B cell (primary cell): ENCODE results near the gene ACOX2. TPM values are rescaled to one million over a fixed set of nuclear protein-coding genes. Genes with fewer than 3 reads are reported as not detected.

Experiments used
- ATAC-seq: fragments of 200-7000 bp; cut with Tn5 transposase; one replicate; pipeline ENCODE4 v1.10.0; 2021; ENCODE audit warnings: low read depth, mild to moderate bottlenecking, moderate number of reproducible peaks, moderate library complexity
- CTCF ChIA-PET: fragments of 350-600 bp; sonication (Branson Sonifier 250); formaldehyde crosslinking; loops from one replicate; lab custom pipeline; 2021; ENCODE audit warnings: antibody characterized with exemption, inconsistent platforms; lab: Charles Lee
- POLR2A ChIA-PET: fragments of 350-600 bp; sonication (Branson Sonifier 250); formaldehyde crosslinking; loops from one replicate; lab custom pipeline; 2021; ENCODE audit warnings: antibody characterized with exemption; lab: Charles Lee
- DNase-seq: peaks from one replicate; pipeline ENCODE4 v3.0.0; 2013
- H2AFZ ChIP-seq: 2 replicates; pipeline ENCODE4 v1.6.1; 2012; ENCODE audit warnings: mild to moderate bottlenecking, low read depth, low read length; ENCODE audit not compliant: insufficient read depth, poor library complexity, severe bottlenecking
- H3K27ac ChIP-seq, 2 donors: 1 replicate in 1 of 2; 2 replicates in 1 of 2; pipeline ENCODE4 v1.5.1; 2012 to 2013; ENCODE audit warnings: low read length in 2 of 2, mild to moderate bottlenecking in 2 of 2, moderate library complexity in 1 of 2
- H3K27me3 ChIP-seq, 4 experiments: fragments of 200-600 bp in 1 of 4; sonication (generic) in 1 of 4; replicated peaks in 1 of 4; 1 replicate in 2 of 4; 2 replicates in 2 of 4; pipeline versions ENCODE4 v1.6.1 to v1.7.0; 2013 to 2016; ENCODE audit warnings: low read length in 3 of 4, mild to moderate bottlenecking in 2 of 4, mixed read lengths in 1 of 4, moderate library complexity in 1 of 4; ENCODE audit not compliant: insufficient read depth in 4 of 4, control insufficient read depth in 3 of 4; ENCODE audit errors: control extremely low read depth in 1 of 4
- H3K36me3 ChIP-seq, 2 experiments: replicated peaks in 1 of 2; 1 replicate in 1 of 2; 2 replicates in 1 of 2; pipeline versions ENCODE4 v1.6.1 to v1.7.1; 2013; ENCODE audit warnings: low read length in 1 of 2; ENCODE audit not compliant: insufficient read depth in 2 of 2, control insufficient read depth in 1 of 2; ENCODE audit errors: control extremely low read depth in 1 of 2, extremely low read depth in 1 of 2
- H3K4me1 ChIP-seq, 2 donors: fragments of 200-600 bp in 1 of 2; sonication (generic) in 1 of 2; 1 replicate in 1 of 2; 2 replicates in 1 of 2; pipeline versions ENCODE4 v1.5.1 to v1.6.1; 2013 to 2017; ENCODE audit warnings: low read length in 2 of 2; ENCODE audit not compliant: control insufficient read depth in 2 of 2, insufficient read depth in 2 of 2
- H3K4me2 ChIP-seq: replicated peaks from 2 replicates; pipeline ENCODE3; 2012; ENCODE audit warnings: mild to moderate bottlenecking, low read depth, low read length; ENCODE audit not compliant: poor library complexity, severe bottlenecking
- H3K4me3 ChIP-seq, 5 experiments: fragments of 200-600 bp in 1 of 5; sonication (generic) in 1 of 5; 1 replicate in 3 of 5; 2 replicates in 2 of 5; pipeline versions ENCODE4 v1.5.1 to v1.7.0; 2011 to 2016; ENCODE audit warnings: low read length in 4 of 5, mild to moderate bottlenecking in 4 of 5, low read depth in 2 of 5, control low read depth in 1 of 5, moderate library complexity in 1 of 5; ENCODE audit not compliant: insufficient read depth in 1 of 5; ENCODE audit errors: control extremely low read depth in 1 of 5, extremely low read depth in 1 of 5
- H3K79me2 ChIP-seq: fragments of 200-600 bp; sonication (generic); one replicate; pipeline ENCODE4 v1.6.0; 2016; ENCODE audit warnings: low read length; ENCODE audit not compliant: control insufficient read depth, insufficient read depth
- H3K9ac ChIP-seq: fragments of 200-600 bp; sonication (generic); 2 replicates; pipeline ENCODE4 v1.6.1; 2017; ENCODE audit warnings: mild to moderate bottlenecking, low read length, moderate library complexity
- H3K9me3 ChIP-seq, 3 donors: one replicate each; pipeline versions ENCODE4 v1.6.1 to v1.7.1; 2013; ENCODE audit warnings: low read length in 2 of 3; ENCODE audit not compliant: control insufficient read depth in 2 of 3, insufficient read depth in 1 of 3; ENCODE audit errors: control extremely low read depth in 1 of 3
- H4K20me1 ChIP-seq: 2 replicates; pipeline ENCODE4 v1.6.0; 2012; ENCODE audit warnings: mild to moderate bottlenecking, low read length; ENCODE audit not compliant: insufficient read depth, control insufficient read depth, poor library complexity, severe bottlenecking
- H3K27ac Mint-ChIP-seq: one replicate; pipeline ENCODE4 v1.8.0; 2021; ENCODE audit warnings: mixed read lengths
- H3K27me3 Mint-ChIP-seq: one replicate; pipeline ENCODE4 v1.8.0; 2021; ENCODE audit warnings: mixed read lengths
- H3K4me1 Mint-ChIP-seq: one replicate; pipeline ENCODE4 v1.8.0; 2021; ENCODE audit warnings: mixed read lengths
- H3K4me3 Mint-ChIP-seq: one replicate; pipeline ENCODE4 v1.8.0; 2021; ENCODE audit warnings: mixed read lengths
- H3K9me3 Mint-ChIP-seq: one replicate; pipeline ENCODE4 v1.8.0; 2022; ENCODE audit warnings: mixed read lengths; ENCODE audit not compliant: insufficient read depth
- CTCF ChIP-seq: fragments of 200-600 bp; IDR thresholded peaks from one replicate; pipeline ENCODE4 v1.8.0; 2022; ENCODE audit warnings: antibody characterized with exemption, mild to moderate bottlenecking
- EZH2 ChIP-seq: IDR thresholded peaks from 2 replicates; pipeline ENCODE4 v1.6.1; 2012; ENCODE audit warnings: borderline replicate concordance, low read depth, mild to moderate bottlenecking, moderate library complexity, low read length; ENCODE audit not compliant: insufficient read depth, poor library complexity, severe bottlenecking
- WGBS: methylation state at CpG from one replicate; pipeline ENCODE4 v1.1.5; 2013; ENCODE audit warnings: missing lambda C conversion rate; ENCODE audit not compliant: insufficient coverage; 5-methylcytosine and 5-hydroxymethylcytosine counted together
- intact Hi-C: fragments of 100-400 bp; cut with micrococcal nuclease; formaldehyde crosslinking; loops from one replicate; pipeline ENCODE4 v1.10.0; 2022
- polyA plus RNA-seq: library from polyadenylated mRNA; depleted of rRNA; stranded (reverse); fragments of >200 nt; gene quantifications from 2 replicates; pipeline ENCODE4 v1.2.3, GENCODE V29; 2012
- total RNA-seq, 2 donors: library from RNA; stranded (reverse); fragments of 120-200 nt in 1 of 2; gene quantifications; 1 replicate in 1 of 2; 2 replicates in 1 of 2; pipeline versions ENCODE4 v1.2.3 to v1.2.4, GENCODE V29; 2013 to 2022

The ACOX2 gene
- total and polyA plus RNA-seq, 2 donors (not counting 1 experiment from before 2014, with no cell fraction given): not detected

GRCh38 chr3:58564456-58565160, 27.6 kb upstream of the ACOX2 start:
- Histone ChIP-seq H3K27ac (no peak overlapping the region), H3K4me2 (no peak overlapping the region), H3K79me2 (no peaks in the 10 kb centered on the region), H3K4me3 (no peak overlapping the region), H3K36me3 (no peaks in the 10 kb centered on the region), H2AFZ (no peak overlapping the region), H3K27me3 (peaks cover 0 to 7% (median 0%) of the 10 kb centered on the region in 4 experiments), H4K20me1 (no peaks in the 10 kb centered on the region), H3K9ac (no peak overlapping the region), H3K9me3 (no peaks in the 10 kb centered on the region), H3K4me1 (peaks cover 4 to 6% of the 10 kb centered on the region in 2 donors)
- no peak for TF ChIP-seq CTCF
- no peak for TF ChIP-seq EZH2
- peaks cover 7% of the 10 kb centered on the region for H3K27me3 Mint-ChIP-seq
- WGBS: 91% methylated on average over 8 of the region's 13 CpGs
- no peak overlapping the region for H3K27ac Mint-ChIP-seq
- ChIA-PET CTCF (interaction anchor here (1.4 to 10.3 kb wide), 2 partner anchors 9 to 66 kb away, joined by 4 to 85 read pairs; no protein-coding TSS in a partner anchor), POLR2A (no interaction called here)
- ATAC-seq: no peak
- peaks cover 7% of the 10 kb centered on the region for H3K4me1 Mint-ChIP-seq
- intact Hi-C loops: no loop called here
- DNase-seq: no peak
- H3K4me3 Mint-ChIP-seq: no peak overlapping the region
- H3K9me3 Mint-ChIP-seq: no peaks in the 10 kb centered on the region

GRCh38 chr3:58564054-58564453, 27.1 kb upstream of the ACOX2 start:
- no peaks in the 10 kb centered on the region for H3K79me2 ChIP-seq
- CTCF ChIA-PET: interaction anchor here (1.4 to 10.3 kb wide), 2 partner anchors 10 to 67 kb away, joined by 4 to 85 read pairs; no protein-coding TSS in a partner anchor
- no peak overlapping the region for H3K4me2 ChIP-seq
- DNase-seq: no peak
- H3K27ac Mint-ChIP-seq: no peak overlapping the region
- H3K36me3 ChIP-seq: no peaks in the 10 kb centered on the region
- H3K27ac ChIP-seq: no peak overlapping the region
- WGBS: 100% methylated on average over 1 of the region's 1 CpG
- H3K27me3 Mint-ChIP-seq: peaks cover 7% of the 10 kb centered on the region
- POLR2A ChIA-PET: no interaction called here
- H3K4me1 ChIP-seq: peaks cover 4 to 5% of the 10 kb centered on the region in 2 donors
- no peak overlapping the region for H3K9ac ChIP-seq
- TF ChIP-seq CTCF (no peak), EZH2 (no peak)
- H2AFZ ChIP-seq: no peak overlapping the region
- H4K20me1 ChIP-seq: no peaks in the 10 kb centered on the region
- H3K27me3 ChIP-seq: peaks cover 0 to 8% (median 0%) of the 10 kb centered on the region in 4 experiments
- no peak for ATAC-seq
- intact Hi-C loops: no loop called here
- H3K4me3 Mint-ChIP-seq: no peak overlapping the region
- no peaks in the 10 kb centered on the region for H3K9me3 ChIP-seq
- no peak overlapping the region for H3K4me3 ChIP-seq
- H3K4me1 Mint-ChIP-seq: peaks cover 6% of the 10 kb centered on the region
- H3K9me3 Mint-ChIP-seq: no peaks in the 10 kb centered on the region
